GM19023 (cell line): ENCODE data around the gene CBX7.

Experiments
- ATAC-seq: cut with Tn5 transposase; IDR thresholded peaks from one replicate; pipeline ENCODE4 v1.9.1; 2021; ENCODE audit warnings: mild to moderate bottlenecking, moderate library complexity; ENCODE audit not compliant: unreplicated experiment

Gene CBX7

DNA sequence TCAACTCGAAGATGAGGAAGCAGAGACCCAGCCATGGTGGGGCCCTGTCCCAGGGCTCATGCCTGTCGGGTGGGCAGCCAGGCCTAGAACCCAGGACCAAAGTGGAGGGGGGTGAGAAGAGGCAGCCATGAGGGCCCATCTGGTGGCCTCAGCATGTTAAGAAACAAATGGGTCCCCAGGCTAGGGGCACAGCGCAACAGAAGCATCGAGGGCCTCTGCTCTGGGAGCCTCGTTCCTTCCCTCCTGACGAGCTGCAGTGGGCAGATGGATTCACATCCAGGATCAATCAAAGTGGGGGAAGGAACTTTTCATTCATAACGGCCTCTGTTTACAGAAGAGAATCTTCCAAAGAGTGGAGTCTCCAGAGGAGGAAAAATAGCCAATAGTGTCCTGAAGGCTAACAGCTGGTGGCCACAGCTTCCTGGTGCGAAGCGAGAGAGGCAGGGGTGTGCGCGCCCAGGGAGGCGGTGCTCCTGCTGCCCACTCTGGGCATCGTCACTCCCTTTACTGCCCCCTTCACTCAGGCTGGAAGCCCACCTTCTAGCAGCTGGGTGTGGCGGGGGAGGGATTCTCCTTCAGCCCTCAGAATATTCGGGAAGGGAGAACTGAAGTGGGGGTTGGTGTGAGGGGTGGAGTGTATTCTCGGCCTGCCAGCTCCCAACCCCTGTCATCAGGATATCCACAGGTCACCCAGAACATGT is 4.3 kb downstream of the CBX7 start:
- no peak for ATAC-seq

- no peak for ATAC-seq
Measured at GRCh38 chr22:39147335-39148025, 5.0 kb downstream of the CBX7 start.

- ATAC-seq: no peak
Measured at GRCh38 chr22:39146256-39147101, 6.0 kb downstream of the CBX7 start.

GRCh38 chr22:39144101-39144767 is 8.2 kb downstream of the CBX7 start:
- no peak for ATAC-seq

DNA sequence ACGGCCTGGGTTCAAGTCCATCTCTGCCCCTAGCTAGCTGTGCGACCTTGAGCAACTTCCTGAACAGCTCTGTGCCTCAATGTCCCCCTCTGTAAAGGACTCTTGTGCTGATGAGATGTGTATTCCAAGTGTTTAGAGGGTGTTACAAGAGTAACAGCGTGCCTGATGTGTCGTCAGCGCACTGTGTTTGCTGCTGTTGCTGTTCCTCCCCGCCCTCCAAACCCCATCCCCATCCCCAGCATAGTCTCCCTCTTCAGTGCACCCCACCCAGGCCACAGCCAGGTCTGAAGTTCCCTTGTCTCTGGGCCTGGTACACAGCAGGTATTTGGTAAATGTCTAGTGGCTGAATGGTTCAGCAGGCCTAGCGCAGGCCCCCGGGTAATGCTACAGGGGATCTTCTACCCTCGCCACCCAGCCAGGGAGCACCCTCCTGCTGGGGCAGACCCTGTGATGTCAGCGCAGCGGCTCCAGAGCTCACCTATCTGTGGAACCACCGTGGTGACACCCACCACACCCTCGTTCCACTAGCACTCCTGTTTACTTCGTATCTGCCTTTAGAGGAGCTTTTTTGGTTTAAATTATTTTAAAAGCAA is 10.3 kb downstream of the CBX7 start:
- ATAC-seq: no peak

DNA sequence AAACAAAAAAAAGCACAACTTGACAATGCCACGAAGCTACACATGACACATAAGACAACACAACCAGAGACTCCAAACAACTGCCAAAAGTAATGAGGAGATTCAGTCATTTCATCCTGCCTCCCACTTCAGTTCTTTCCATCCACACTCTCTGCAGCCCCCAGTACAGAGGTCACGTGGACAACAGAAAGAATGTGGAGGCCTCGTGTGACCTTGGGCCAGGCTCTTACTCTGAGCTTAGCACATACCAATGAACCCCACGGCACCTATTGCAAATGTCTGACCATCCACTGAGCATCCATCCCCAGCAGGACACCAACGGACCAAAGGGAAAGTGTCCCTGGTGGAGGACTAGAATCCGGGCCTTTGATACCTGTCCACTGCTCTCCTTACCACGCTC is 12.5 kb downstream of the CBX7 start:
- ATAC-seq: no peak

DNA sequence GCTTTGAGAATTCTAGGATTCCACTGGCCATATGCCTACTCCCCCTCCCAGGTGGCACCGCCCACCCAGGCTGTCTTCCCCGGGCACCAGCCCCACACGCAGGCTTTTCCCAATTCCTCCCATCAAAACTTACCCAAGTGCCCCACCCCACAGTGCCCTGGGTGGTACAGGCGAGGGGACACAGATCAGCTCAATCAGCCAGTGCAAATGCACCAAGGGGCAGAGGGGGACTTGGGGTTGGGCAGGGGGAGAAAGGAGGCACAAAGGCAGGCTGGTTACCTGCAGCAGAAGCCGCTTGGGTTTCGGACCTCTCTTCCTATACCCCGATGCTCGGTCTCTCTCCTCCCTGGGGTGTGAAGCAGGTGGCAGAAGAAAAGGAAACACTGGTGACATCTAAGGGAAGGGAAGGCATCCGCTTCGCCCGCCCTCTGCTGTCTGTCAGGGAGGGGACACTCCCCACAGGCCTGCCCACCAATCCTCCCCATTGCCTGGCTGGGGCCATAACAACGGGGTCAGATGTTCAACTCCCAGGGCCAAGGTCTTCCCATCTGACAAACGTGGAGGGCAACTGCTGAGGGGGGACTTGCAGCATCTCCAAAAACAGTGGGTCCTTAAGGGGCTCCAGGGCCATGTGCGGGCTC is 14.0 kb downstream of the CBX7 start:
- no peak for ATAC-seq

GRCh38 chr22:39136317-39136716 is 16.2 kb downstream of the CBX7 start:
- no peak for ATAC-seq

- ATAC-seq: no peak
Measured at GRCh38 chr22:39135092-39135896, 17.2 kb downstream of the CBX7 start.

DNA sequence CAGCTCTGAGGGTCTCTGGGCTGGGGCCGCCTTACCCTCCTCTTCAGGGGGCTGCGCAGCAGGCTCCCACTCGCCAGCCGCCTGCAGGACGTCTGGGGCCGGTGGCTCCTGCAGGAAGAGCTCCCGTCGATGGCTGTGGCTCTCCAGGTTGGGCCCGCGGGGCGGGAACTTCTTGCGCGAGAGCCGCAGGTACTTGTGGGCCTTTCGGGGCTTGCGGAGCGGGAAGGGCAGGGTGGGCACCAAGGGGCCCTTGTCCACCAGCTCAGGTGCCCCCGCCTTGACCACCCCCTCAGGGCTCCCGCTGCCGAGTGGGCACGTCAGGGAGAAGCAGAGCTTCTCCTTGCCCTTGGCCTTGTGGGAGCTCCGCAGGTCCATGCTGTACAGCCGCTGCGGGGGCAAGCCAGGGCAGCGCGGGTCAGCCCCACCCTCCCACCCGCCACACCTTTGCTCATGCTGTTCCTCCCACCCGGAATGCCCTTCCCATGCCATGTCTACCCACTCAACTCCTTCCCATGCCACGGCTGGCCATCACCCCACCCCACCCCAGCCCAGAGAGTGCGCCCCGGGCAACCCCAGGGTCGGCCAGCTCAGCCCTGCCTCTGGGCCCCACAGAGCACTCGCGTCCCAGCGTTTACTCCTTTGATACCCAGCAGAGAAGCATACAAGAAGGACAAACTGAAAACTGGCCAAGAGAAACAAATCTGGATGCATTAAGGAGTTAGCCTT is 18.0 kb downstream of the CBX7 start:
- no peak for ATAC-seq

- no peak for ATAC-seq
Measured at GRCh38 chr22:39133871-39134270, 18.6 kb downstream of the CBX7 start.

DNA sequence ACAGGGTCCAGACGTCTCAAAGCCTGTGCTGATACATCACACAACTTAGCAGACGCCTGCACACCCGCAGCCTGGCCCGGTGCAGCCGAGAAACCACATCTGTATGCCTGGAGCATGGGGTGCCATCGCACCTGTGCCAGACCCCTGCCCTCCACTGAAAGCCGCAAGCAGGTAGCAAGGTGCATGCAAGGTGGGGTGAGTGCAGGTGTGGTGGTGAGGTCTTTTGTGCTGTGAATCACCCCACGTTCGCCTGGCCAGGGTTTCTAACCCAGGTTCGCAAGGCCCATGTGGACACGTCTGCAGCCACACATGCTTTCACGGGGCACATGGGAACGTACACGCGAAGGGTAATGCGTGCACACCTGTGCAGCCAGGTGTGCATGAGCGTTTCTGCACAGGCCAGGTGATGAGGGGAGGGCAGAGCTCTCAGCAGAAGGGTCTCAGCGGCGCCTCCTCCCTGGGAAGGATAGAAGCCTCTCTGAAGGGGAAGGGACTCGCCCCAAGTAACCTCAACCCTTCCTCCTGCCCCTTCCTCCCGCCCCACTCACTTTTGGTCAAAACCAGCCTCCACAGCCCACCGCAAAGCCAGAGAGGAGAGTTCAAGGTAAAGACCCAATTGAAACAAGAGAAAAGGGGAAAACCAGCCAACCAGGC is 19.5 kb downstream of the CBX7 start:
- ATAC-seq: no peak

GRCh38 chr22:39132281-39132680 is 20.2 kb downstream of the CBX7 start:
- no peak for ATAC-seq

GRCh38 chr22:39130892-39131855 is 21.3 kb downstream of the CBX7 start:
- ATAC-seq: no peak

GRCh38 chr22:39130152-39130704 is 22.3 kb downstream of the CBX7 start:
- no peak for ATAC-seq

- no peak for ATAC-seq
Measured at GRCh38 chr22:39129746-39130145, 22.7 kb downstream of the CBX7 start.

- no peak for ATAC-seq
Measured at GRCh38 chr22:39129081-39129480, 23.4 kb downstream of the CBX7 start.
